Coronary artery (tissue), 2 donors: ENCODE measurements around the gene KCNQ1.

ENCODE experiments used
- DNase-seq: peaks from one replicate; pipeline ENCODE4 v3.0.0-alpha.2; 2017; ENCODE audit warnings: low spot score
- H3K27ac ChIP-seq, 2 donors: fragments of 200-600 bp; sonication (generic); one replicate each; pipeline ENCODE4 v1.5.1; 2016 to 2019
- H3K4me3 ChIP-seq: fragments of 200-600 bp; sonication (generic); 2 replicates; pipeline ENCODE4 v1.5.1; 2016; ENCODE audit warnings: mild to moderate bottlenecking, moderate library complexity
- TF ChIP-seq, protein P1 (sequence below): fragments of 200-600 bp; sonication (generic); IDR thresholded peaks from one replicate; pipeline ENCODE4 v1.5.1; 2019; ENCODE audit warnings: antibody characterized with exemption

KCNQ1 gene

GRCh38 chr11:2735053-2735589 is 290.3 kb downstream of the KCNQ1 start:
- no peak overlapping the region for H3K27ac ChIP-seq
- TF ChIP-seq, protein P1, sequence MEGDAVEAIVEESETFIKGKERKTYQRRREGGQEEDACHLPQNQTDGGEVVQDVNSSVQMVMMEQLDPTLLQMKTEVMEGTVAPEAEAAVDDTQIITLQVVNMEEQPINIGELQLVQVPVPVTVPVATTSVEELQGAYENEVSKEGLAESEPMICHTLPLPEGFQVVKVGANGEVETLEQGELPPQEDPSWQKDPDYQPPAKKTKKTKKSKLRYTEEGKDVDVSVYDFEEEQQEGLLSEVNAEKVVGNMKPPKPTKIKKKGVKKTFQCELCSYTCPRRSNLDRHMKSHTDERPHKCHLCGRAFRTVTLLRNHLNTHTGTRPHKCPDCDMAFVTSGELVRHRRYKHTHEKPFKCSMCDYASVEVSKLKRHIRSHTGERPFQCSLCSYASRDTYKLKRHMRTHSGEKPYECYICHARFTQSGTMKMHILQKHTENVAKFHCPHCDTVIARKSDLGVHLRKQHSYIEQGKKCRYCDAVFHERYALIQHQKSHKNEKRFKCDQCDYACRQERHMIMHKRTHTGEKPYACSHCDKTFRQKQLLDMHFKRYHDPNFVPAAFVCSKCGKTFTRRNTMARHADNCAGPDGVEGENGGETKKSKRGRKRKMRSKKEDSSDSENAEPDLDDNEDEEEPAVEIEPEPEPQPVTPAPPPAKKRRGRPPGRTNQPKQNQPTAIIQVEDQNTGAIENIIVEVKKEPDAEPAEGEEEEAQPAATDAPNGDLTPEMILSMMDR: no peak
- H3K4me3 ChIP-seq: no peak overlapping the region
- no peak for DNase-seq

DNA sequence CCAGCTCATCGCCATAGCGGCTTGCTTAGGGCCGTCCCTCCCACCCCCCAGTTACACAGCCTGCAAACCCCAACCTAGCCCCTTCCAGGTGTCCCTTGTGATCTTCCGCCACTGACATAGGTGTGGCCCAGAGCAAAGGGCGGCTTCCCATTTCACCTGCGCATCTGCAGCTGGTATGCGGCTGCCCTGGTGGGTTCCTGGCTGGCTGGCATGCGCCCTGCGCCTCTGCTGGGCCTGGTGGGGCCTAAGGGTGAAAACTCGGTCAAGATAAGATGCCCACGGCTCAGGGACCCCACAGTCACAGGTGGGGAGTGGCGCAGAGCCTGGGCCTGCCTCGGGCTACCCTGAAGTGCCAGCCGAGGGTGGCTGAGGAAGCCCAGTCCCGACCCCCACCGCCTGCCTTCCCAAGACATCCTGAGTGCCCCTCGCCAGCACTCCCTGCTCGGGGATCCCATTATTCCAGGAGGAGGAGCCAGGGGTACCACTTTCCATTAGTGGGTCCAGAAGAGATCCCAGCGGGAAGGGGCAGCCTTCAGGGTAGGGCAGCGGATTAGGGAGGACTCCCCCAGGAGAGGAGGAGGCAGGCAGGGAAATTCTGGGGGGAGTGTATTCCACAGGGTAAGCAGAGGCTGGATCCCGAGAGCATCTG is 291.9 kb downstream of the KCNQ1 start:
- no peak for DNase-seq
- TF ChIP-seq, protein P1: no peak
- Histone ChIP-seq H3K27ac (no peak overlapping the region), H3K4me3 (no peak overlapping the region)

- TF ChIP-seq, protein P1: no peak
- no peak for DNase-seq
- Histone ChIP-seq H3K4me3 (no peak overlapping the region), H3K27ac (no peak overlapping the region)
Measured at GRCh38 chr11:2737226-2737590, 292.4 kb downstream of the KCNQ1 start.

GRCh38 chr11:2737866-2738265 is 293.1 kb downstream of the KCNQ1 start:
- Histone ChIP-seq H3K27ac (no peak overlapping the region), H3K4me3 (no peak overlapping the region)
- DNase-seq: no peak
- TF ChIP-seq, protein P1: no peak

DNA sequence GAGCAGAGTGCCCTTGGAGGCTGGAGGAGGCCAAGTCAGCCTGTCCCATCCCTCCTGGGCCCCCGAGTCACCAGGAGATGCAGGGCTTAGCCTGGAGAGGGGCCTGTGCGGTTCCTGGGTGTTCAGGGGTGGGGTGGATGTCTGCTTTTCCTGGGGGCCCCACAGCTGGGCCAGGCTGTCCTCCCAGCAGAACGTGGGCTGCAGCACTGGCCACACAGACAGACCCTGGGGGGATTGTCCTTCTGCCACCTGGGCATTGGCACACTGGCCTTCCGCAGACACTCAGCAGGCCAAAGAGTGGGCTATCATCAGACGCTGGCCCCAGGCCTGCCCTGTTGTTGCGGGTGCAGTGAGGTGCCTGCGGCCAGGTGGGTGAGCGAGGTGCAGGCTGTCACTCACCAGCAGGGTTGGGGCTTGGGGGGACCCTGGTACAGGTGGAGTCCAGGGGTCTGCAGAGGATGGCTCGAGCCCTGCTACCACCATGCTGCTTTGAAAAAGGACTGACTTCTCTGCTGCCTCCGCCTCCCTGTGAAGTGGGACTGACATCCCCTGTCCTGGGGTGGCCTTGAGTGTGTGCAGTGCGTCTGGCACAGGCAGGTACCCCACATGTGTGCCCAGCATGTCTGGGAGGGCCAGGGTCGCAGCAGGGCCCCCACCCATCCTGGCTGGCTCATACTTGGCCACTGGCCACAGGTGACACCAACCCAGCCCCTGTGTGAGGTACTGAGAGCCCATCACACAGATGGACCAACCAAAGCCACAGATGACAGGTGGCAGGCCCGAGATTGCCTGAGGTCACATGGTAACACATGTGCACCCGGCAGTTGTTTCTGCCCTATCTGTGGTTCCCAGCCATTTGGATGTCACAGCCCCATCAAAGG is 294.0 kb downstream of the KCNQ1 start:
- DNase-seq: no peak
- no peak overlapping the region for H3K27ac ChIP-seq
- TF ChIP-seq, protein P1: no peak
- H3K4me3 ChIP-seq: no peak overlapping the region

DNA sequence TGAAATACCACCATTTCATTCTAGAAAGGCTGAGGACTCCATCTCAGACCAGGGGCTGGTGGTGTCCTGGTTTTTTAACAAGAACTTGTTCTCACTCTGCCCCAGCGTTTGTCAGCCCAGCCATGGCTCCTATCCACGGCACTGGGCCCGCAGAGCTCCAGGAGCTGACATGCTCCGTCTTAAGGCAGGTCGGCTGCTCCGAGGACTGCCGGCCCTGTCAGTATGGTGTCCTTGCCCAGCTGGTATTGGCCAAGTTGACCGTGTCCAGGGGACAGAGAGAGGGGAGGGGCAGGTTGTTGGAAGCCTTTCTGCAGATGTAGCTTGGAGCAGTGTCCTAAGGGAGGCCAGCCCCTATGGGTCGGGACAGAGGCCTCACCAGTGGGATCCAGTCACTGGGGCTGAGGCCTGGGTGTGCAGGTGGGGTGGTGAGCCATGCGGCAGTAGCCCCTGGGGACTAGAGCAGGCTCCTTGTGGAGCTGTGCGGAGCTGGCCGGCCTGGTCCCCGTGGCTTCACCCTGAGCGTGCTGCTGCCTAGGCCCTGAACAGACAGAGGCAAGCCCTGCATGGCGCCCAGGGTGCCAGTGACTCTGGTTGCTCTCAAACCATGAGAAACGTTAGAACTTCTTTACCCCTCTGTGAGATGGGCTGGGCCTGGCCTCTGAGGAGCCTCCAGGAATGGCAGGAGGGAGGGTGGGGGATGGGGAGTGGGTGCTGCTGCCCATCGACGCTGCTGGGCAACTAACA is 294.9 kb downstream of the KCNQ1 start:
- TF ChIP-seq, protein P1: no peak
- no peak overlapping the region for H3K27ac ChIP-seq

More for the DNA sequence above, 294.9 kb downstream of the KCNQ1 start:
- H3K4me3 ChIP-seq: no peak overlapping the region
- no peak for DNase-seq
